Common myeloid progenitor, CD34-positive (primary cell): ENCODE measurements around the gene MKRN1.

Source experiments
- CTCF ChIA-PET: fragments of 350-600 bp; sonication (Branson Sonifier 250); formaldehyde crosslinking; loops from one replicate; lab custom pipeline; 2021; ENCODE audit warnings: antibody characterized with exemption; lab: Charles Lee
- POLR2A ChIA-PET: fragments of 350-600 bp; sonication (Branson Sonifier 250); formaldehyde crosslinking; loops from one replicate; lab custom pipeline; 2021; ENCODE audit warnings: antibody characterized with exemption; lab: Charles Lee
- DNase-seq, 3 donors: peaks; one replicate each; pipeline versions ENCODE4 v3.0.0 to v3.0.0-alpha.2; 2013
- H3K27ac ChIP-seq, 2 experiments: 1 replicate in 1 of 2; 2 replicates in 1 of 2; pipeline ENCODE4 v1.7.0; 2013; ENCODE audit warnings: inconsistent platforms in 2 of 2, low read length in 2 of 2, mild to moderate bottlenecking in 2 of 2, low read depth in 1 of 2, moderate library complexity in 1 of 2; ENCODE audit not compliant: severe bottlenecking in 2 of 2, insufficient read depth in 1 of 2, poor library complexity in 1 of 2
- H3K27me3 ChIP-seq, 5 experiments: replicated peaks in 2 of 5; 1 replicate in 3 of 5; 2 replicates in 2 of 5; pipeline versions ENCODE4 v1.6.1 to v1.7.0; 2013; ENCODE audit warnings: low read length in 4 of 5, mild to moderate bottlenecking in 2 of 5, moderate library complexity in 2 of 5, inconsistent platforms in 1 of 5; ENCODE audit not compliant: insufficient read depth in 5 of 5, control insufficient read depth in 4 of 5
- H3K36me3 ChIP-seq, 4 experiments: 1 replicate in 2 of 4; 2 replicates in 2 of 4; pipeline versions ENCODE4 v1.6.1 to v1.7.0; 2013; ENCODE audit warnings: low read length in 3 of 4, control low read depth in 1 of 4, mild to moderate bottlenecking in 1 of 4; ENCODE audit not compliant: control insufficient read depth in 4 of 4, insufficient read depth in 4 of 4
- H3K4me1 ChIP-seq, 4 experiments: 1 replicate in 3 of 4; 2 replicates in 1 of 4; pipeline versions ENCODE4 v1.6.1 to v1.7.1; 2013; ENCODE audit warnings: low read length in 3 of 4, mild to moderate bottlenecking in 3 of 4, control low read depth in 1 of 4, inconsistent platforms in 1 of 4, moderate library complexity in 1 of 4; ENCODE audit not compliant: control insufficient read depth in 4 of 4, insufficient read depth in 4 of 4; ENCODE audit errors: control extremely low read depth in 1 of 4
- H3K4me3 ChIP-seq, 7 experiments: 1 replicate in 4 of 7; 2 replicates in 3 of 7; pipeline versions ENCODE4 v1.5.1 to v1.7.0; 2013; ENCODE audit warnings: mild to moderate bottlenecking in 7 of 7, low read length in 6 of 7, moderate library complexity in 6 of 7, inconsistent platforms in 2 of 7, low read depth in 2 of 7, control low read depth in 1 of 7; ENCODE audit not compliant: insufficient read depth in 4 of 7, control insufficient read depth in 1 of 7; ENCODE audit errors: extremely low read depth in 1 of 7
- H3K9me3 ChIP-seq, 5 experiments: 1 replicate in 4 of 5; 2 replicates in 1 of 5; pipeline versions ENCODE4 v1.6.1 to v1.7.1; 2013; ENCODE audit warnings: low read length in 4 of 5, mild to moderate bottlenecking in 2 of 5, inconsistent platforms in 1 of 5, low read depth in 1 of 5, moderate library complexity in 1 of 5; ENCODE audit not compliant: control insufficient read depth in 4 of 5, insufficient read depth in 2 of 5; ENCODE audit errors: control extremely low read depth in 1 of 5
- WGBS: methylation state at CpG from one replicate; pipeline ENCODE4 v1.1.5; 2013; ENCODE audit not compliant: insufficient coverage; 5-methylcytosine and 5-hydroxymethylcytosine counted together

MKRN1 gene

GRCh38 chr7:140475747-140476333, 3.5 kb downstream of the MKRN1 start:
- H3K4me1 ChIP-seq = peaks cover 6 to 26% (median 23%) of the 10 kb centered on the region in 4 experiments
- no peak overlapping the region for H3K4me3 ChIP-seq
- DNase-seq = peak; percentile 58 to 72 (median 63)
- CTCF ChIA-PET = interaction anchor here (0.9 to 6.2 kb wide), 10 partner anchors 10 to 180 kb away, joined by 3 to 30 read pairs (median 10); no protein-coding TSS in a partner anchor
- 60% methylated on average over 1 of the region's 2 CpGs for WGBS
- H3K27me3 ChIP-seq = no peaks in the 10 kb centered on the region
- no peak overlapping the region for H3K27ac ChIP-seq
- POLR2A ChIA-PET = no interaction called here
- H3K36me3 ChIP-seq = peaks cover 2 to 9% (median 4%) of the 10 kb centered on the region in 4 experiments
- H3K9me3 ChIP-seq = no peaks in the 10 kb centered on the region

- 100% methylated on average over 1 of the region's 2 CpGs for WGBS
- Histone ChIP-seq H3K4me3 (no peak overlapping the region), H3K36me3 (peaks cover 20 to 75% (median 45%) of the 10 kb centered on the region in 4 experiments), H3K9me3 (no peaks in the 10 kb centered on the region), H3K27ac (no peak overlapping the region), H3K27me3 (no peaks in the 10 kb centered on the region), H3K4me1 (no peaks in the 10 kb centered on the region)
- no peak for DNase-seq
- ChIA-PET POLR2A (no interaction called here), CTCF (interaction anchor here (1.0 to 1.5 kb wide), 3 partner anchors 10 to 551 kb away, joined by 3 to 6 read pairs (median 3); no protein-coding TSS in a partner anchor)
Observed at GRCh38 chr7:140463111-140463510, 16.2 kb downstream of the MKRN1 start.

- Histone ChIP-seq H3K4me1 (no peaks in the 10 kb centered on the region), H3K27ac (no peak overlapping the region), H3K4me3 (no peak overlapping the region), H3K27me3 (no peaks in the 10 kb centered on the region), H3K36me3 (peaks cover 31 to 82% (median 56%) of the 10 kb centered on the region in 4 experiments), H3K9me3 (no peaks in the 10 kb centered on the region)
- no peak for DNase-seq
- ChIA-PET POLR2A (no interaction called here), CTCF (no interaction called here)
- WGBS = 96% methylated on average over 4 of the region's 8 CpGs
Observed at GRCh38 chr7:140458916-140459315, 20.4 kb downstream of the MKRN1 start.

- ChIA-PET CTCF (no interaction called here), POLR2A (no interaction called here)
- no peaks in the 10 kb centered on the region for H3K27me3 ChIP-seq
- H3K4me3 ChIP-seq = no peak overlapping the region
- no peak for DNase-seq
- peaks cover 29 to 83% (median 56%) of the 10 kb centered on the region in 4 experiments for H3K36me3 ChIP-seq
- no peak overlapping the region for H3K27ac ChIP-seq
- WGBS = no CpG with 5 or more reads among the region's 3 CpGs
- no peaks in the 10 kb centered on the region for H3K9me3 ChIP-seq
- no peaks in the 10 kb centered on the region for H3K4me1 ChIP-seq
Observed at GRCh38 chr7:140458201-140458600, 21.1 kb downstream of the MKRN1 start.

- no peak overlapping the region for H3K4me3 ChIP-seq
- H3K36me3 ChIP-seq = peaks cover 25 to 73% (median 52%) of the 10 kb centered on the region in 4 experiments
- H3K4me1 ChIP-seq = no peaks in the 10 kb centered on the region
- DNase-seq = no peak
- no peaks in the 10 kb centered on the region for H3K9me3 ChIP-seq
- ChIA-PET POLR2A (no interaction called here), CTCF (no interaction called here)
- H3K27ac ChIP-seq = no peak overlapping the region
- 100% methylated on average over 3 of the region's 9 CpGs for WGBS
- no peaks in the 10 kb centered on the region for H3K27me3 ChIP-seq
Observed at GRCh38 chr7:140456551-140457051, 22.7 kb downstream of the MKRN1 start.

GRCh38 chr7:140455743-140456142, 23.6 kb downstream of the MKRN1 start:
- H3K36me3 ChIP-seq = peaks cover 25 to 68% (median 47%) of the 10 kb centered on the region in 4 experiments
- no peak overlapping the region for H3K4me3 ChIP-seq
- CTCF ChIA-PET = interaction anchor here (1.0 to 1.4 kb wide), 2 partner anchors 9 to 38 kb away, joined by 3 to 4 read pairs; no protein-coding TSS in a partner anchor
- H3K9me3 ChIP-seq = no peaks in the 10 kb centered on the region
- POLR2A ChIA-PET = no interaction called here
- no peak for DNase-seq
- no peak overlapping the region for H3K27ac ChIP-seq
- no peaks in the 10 kb centered on the region for H3K27me3 ChIP-seq
- peaks cover 0 to 5% (median 0%) of the 10 kb centered on the region in 4 experiments for H3K4me1 ChIP-seq
- 100% methylated on average over 1 of the region's 4 CpGs for WGBS

DNA sequence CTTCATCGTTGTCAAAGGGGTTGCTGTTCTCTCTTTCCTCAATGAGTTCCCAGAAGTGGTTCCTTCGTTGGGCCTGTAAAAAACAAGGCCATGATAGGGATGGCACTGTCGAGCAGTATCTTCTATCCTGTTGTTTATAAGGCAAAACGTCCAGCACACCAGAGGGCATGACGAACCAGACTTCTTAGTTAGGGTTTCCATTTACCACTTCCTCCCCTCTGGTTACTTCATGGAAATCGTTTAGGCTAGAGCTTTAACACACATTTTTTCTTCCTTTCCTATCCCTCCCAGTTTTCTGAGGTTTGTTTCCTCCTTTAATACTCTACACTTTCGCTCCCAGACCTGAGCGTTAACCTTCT, 24.7 kb downstream of the MKRN1 start:
- Histone ChIP-seq H3K4me3 (no peak overlapping the region), H3K9me3 (no peaks in the 10 kb centered on the region), H3K4me1 (peaks cover 0 to 11% (median 8%) of the 10 kb centered on the region in 4 experiments), H3K27me3 (no peaks in the 10 kb centered on the region), H3K27ac (no peak overlapping the region), H3K36me3 (peaks cover 25 to 61% (median 43%) of the 10 kb centered on the region in 4 experiments)
- no peak for DNase-seq
- POLR2A ChIA-PET = no interaction called here
- CTCF ChIA-PET = interaction anchor here (1.4 kb wide), 1 partner anchor 10 kb away, joined by 4 read pairs; no protein-coding TSS in a partner anchor
- 84% methylated on average over 8 of the region's 8 CpGs for WGBS
